ENCODE measurements around the gene SCFD2.

The SCFD2 gene

GRCh38 chr4:53364624-53365023, 1.2 kb downstream of the SCFD2 start:
- Histone ChIP-seq H3K27me3 (replicated peaks) (no peaks in the 10 kb centered on the region), H3K4me3 (ENCODE audit: low read depth, low read length) (peak overlapping the region; percentile 93), H3K27ac (no peak overlapping the region), H3K36me3 (replicated peaks) (no peaks in the 10 kb centered on the region)
- in situ Hi-C loops (cut with HindIII; ENCODE audit: low pct_ligation_motif_present, low sequenced_read_pairs): no loop called here
- no peak for DNase-seq
- TF ChIP-seq, protein P1, sequence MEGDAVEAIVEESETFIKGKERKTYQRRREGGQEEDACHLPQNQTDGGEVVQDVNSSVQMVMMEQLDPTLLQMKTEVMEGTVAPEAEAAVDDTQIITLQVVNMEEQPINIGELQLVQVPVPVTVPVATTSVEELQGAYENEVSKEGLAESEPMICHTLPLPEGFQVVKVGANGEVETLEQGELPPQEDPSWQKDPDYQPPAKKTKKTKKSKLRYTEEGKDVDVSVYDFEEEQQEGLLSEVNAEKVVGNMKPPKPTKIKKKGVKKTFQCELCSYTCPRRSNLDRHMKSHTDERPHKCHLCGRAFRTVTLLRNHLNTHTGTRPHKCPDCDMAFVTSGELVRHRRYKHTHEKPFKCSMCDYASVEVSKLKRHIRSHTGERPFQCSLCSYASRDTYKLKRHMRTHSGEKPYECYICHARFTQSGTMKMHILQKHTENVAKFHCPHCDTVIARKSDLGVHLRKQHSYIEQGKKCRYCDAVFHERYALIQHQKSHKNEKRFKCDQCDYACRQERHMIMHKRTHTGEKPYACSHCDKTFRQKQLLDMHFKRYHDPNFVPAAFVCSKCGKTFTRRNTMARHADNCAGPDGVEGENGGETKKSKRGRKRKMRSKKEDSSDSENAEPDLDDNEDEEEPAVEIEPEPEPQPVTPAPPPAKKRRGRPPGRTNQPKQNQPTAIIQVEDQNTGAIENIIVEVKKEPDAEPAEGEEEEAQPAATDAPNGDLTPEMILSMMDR (IDR thresholded peaks at IDR 0.05; ENCODE audit: low read depth, low read length, missing control alignments): no peak

DNA sequence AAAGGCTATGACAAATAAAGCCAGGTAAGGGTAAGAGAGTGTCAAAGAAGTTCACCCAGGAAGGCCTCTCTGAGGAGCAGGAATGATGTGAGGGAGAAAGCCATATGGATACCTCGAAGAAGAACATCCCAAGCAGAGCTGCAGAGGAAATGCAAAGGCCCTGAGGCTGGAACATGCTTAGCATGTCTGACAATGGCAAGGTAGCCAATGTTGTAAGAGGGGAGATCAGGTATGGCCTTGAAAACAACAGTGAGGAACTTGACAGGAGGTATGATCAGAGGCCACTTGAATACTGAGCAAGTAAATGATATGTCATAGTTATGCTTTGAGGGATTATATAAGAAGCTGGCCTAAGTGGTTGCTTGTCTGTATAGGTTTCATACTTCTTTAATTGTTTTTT, 3.8 kb downstream of the SCFD2 start:
- Histone ChIP-seq H3K27ac (no peak overlapping the region), H3K27me3 (replicated peaks) (no peaks in the 10 kb centered on the region), H3K4me3 (ENCODE audit: low read depth, low read length) (no peak overlapping the region), H3K36me3 (replicated peaks) (no peaks in the 10 kb centered on the region)
- in situ Hi-C loops (cut with HindIII; ENCODE audit: low pct_ligation_motif_present, low sequenced_read_pairs): no loop called here
- DNase-seq: no peak
- TF ChIP-seq, protein P1 (IDR thresholded peaks at IDR 0.05; ENCODE audit: low read depth, low read length, missing control alignments): no peak

- no peak overlapping the region for H3K27ac ChIP-seq
- H3K36me3 ChIP-seq (replicated peaks): no peaks in the 10 kb centered on the region
- H3K4me3 ChIP-seq (ENCODE audit: low read depth, low read length): no peak overlapping the region
- peak; percentile 40 for DNase-seq
- in situ Hi-C loops (cut with HindIII; ENCODE audit: low pct_ligation_motif_present, low sequenced_read_pairs): no loop called here
- TF ChIP-seq, protein P1 (IDR thresholded peaks at IDR 0.05; ENCODE audit: low read depth, low read length, missing control alignments): no peak
- no peaks in the 10 kb centered on the region for H3K27me3 ChIP-seq (replicated peaks)
Measured at GRCh38 chr4:53361451-53361850, 4.4 kb downstream of the SCFD2 start.

GRCh38 chr4:53355930-53356521, 9.8 kb downstream of the SCFD2 start:
- no peak for DNase-seq
- no peak overlapping the region for H3K27ac ChIP-seq
- H3K36me3 ChIP-seq (replicated peaks): no peaks in the 10 kb centered on the region
- no peaks in the 10 kb centered on the region for H3K27me3 ChIP-seq (replicated peaks)
- in situ Hi-C loops (cut with HindIII; ENCODE audit: low pct_ligation_motif_present, low sequenced_read_pairs): no loop called here
- H3K4me3 ChIP-seq (ENCODE audit: low read depth, low read length): no peak overlapping the region
- TF ChIP-seq, protein P1 (IDR thresholded peaks at IDR 0.05; ENCODE audit: low read depth, low read length, missing control alignments): no peak

- in situ Hi-C loops (cut with HindIII; ENCODE audit: low pct_ligation_motif_present, low sequenced_read_pairs): no loop called here
- Histone ChIP-seq H3K27me3 (replicated peaks) (no peaks in the 10 kb centered on the region), H3K36me3 (replicated peaks) (no peaks in the 10 kb centered on the region), H3K27ac (no peak overlapping the region), H3K4me3 (ENCODE audit: low read depth, low read length) (no peak overlapping the region)
- no peak for DNase-seq
- TF ChIP-seq, protein P1 (IDR thresholded peaks at IDR 0.05; ENCODE audit: low read depth, low read length, missing control alignments): no peak
Measured at GRCh38 chr4:53354012-53354722, 11.7 kb downstream of the SCFD2 start.
